Endodermal cell (in vitro differentiated cells): ENCODE data around the gene PTPRN2. TPM values are rescaled to one million over a fixed set of nuclear protein-coding genes. Genes with fewer than 3 reads are reported as not detected.

Experiments used
- DNase-seq: peaks from one replicate; pipeline ENCODE4 v3.0.0-alpha.2; 2017
- H3K27ac ChIP-seq: 2 replicates; pipeline ENCODE4 v1.5.1; 2013; ENCODE audit warnings: mild to moderate bottlenecking, low read depth, low read length, moderate library complexity
- H3K27me3 ChIP-seq: 2 replicates; pipeline ENCODE4 v1.6.1; 2013; ENCODE audit warnings: mild to moderate bottlenecking, low read length, moderate library complexity; ENCODE audit not compliant: insufficient read depth, control insufficient read depth, poor library complexity, severe bottlenecking
- H3K36me3 ChIP-seq: 2 replicates; pipeline ENCODE4 v1.7.0; 2013; ENCODE audit warnings: mild to moderate bottlenecking, low read length, moderate library complexity; ENCODE audit not compliant: control insufficient read depth, insufficient read depth
- H3K4me1 ChIP-seq: one replicate; pipeline ENCODE4 v1.7.0; 2013; ENCODE audit warnings: low read length; ENCODE audit not compliant: control insufficient read depth, insufficient read depth
- H3K4me3 ChIP-seq: 2 replicates; pipeline ENCODE4 v1.5.1; 2013; ENCODE audit warnings: mild to moderate bottlenecking, low read length, moderate library complexity
- H3K9ac ChIP-seq: 2 replicates; pipeline ENCODE4 v1.6.1; 2013; ENCODE audit warnings: mild to moderate bottlenecking, low read length, moderate library complexity; ENCODE audit not compliant: poor library complexity, severe bottlenecking; ENCODE audit errors: extremely low read depth
- H3K9me3 ChIP-seq: 2 replicates; pipeline ENCODE4 v1.6.1; 2013; ENCODE audit warnings: mild to moderate bottlenecking, low read length, moderate library complexity; ENCODE audit not compliant: control insufficient read depth
- H3K27ac Mint-ChIP-seq: 2 replicates; pipeline ENCODE4 v1.8.0; 2020; ENCODE audit warnings: mixed read lengths
- H3K27me3 Mint-ChIP-seq: 2 replicates; pipeline ENCODE4 v1.8.0; 2021; ENCODE audit warnings: mild to moderate bottlenecking, mixed read lengths; ENCODE audit not compliant: insufficient read depth
- H3K36me3 Mint-ChIP-seq: 2 replicates; pipeline ENCODE4 v1.8.0; 2020; ENCODE audit warnings: low read depth, mixed read lengths
- H3K4me1 Mint-ChIP-seq: 2 replicates; pipeline ENCODE4 v1.8.0; 2020; ENCODE audit warnings: mixed read lengths
- H3K4me3 Mint-ChIP-seq: 2 replicates; pipeline ENCODE4 v1.8.0; 2020; ENCODE audit warnings: mild to moderate bottlenecking, moderate library complexity, mixed read lengths
- H3K9me3 Mint-ChIP-seq: 2 replicates; pipeline ENCODE4 v1.8.0; 2020; ENCODE audit warnings: mild to moderate bottlenecking, mixed read lengths
- WGBS, 2 experiments: methylation state at CpG; one replicate each; pipeline versions ENCODE4 v1.1.5 to v1.1.7; 2013; ENCODE audit warnings: missing lambda C conversion rate in 2 of 2, mixed read lengths in 1 of 2; ENCODE audit not compliant: insufficient coverage in 1 of 2, insufficient read length in 1 of 2; 5-methylcytosine and 5-hydroxymethylcytosine counted together
- total RNA-seq, 2 donors: library from RNA; stranded (reverse); fragmentation: NEBNext Ultra II Directional in 1 of 2; extraction: Animal tissue kit (Norgen Biotek cat#: 25700) in 1 of 2; gene quantifications; 2 replicates in 1 of 2; 3 replicates in 1 of 2; pipeline ENCODE4 v1.2.1, GENCODE V29; 2021
- TF ChIP-seq, protein P1 (sequence below): fragments of 200-600 bp; sonication (generic); conservative IDR thresholded peaks from 2 replicates; pipeline ENCODE4 v1.5.0; 2021; ENCODE audit warnings: antibody characterized with exemption, mild to moderate bottlenecking

The PTPRN2 gene
- total RNA-seq, 2 donors from 2014 or later: 0.69 to 1.2 TPM

DNA sequence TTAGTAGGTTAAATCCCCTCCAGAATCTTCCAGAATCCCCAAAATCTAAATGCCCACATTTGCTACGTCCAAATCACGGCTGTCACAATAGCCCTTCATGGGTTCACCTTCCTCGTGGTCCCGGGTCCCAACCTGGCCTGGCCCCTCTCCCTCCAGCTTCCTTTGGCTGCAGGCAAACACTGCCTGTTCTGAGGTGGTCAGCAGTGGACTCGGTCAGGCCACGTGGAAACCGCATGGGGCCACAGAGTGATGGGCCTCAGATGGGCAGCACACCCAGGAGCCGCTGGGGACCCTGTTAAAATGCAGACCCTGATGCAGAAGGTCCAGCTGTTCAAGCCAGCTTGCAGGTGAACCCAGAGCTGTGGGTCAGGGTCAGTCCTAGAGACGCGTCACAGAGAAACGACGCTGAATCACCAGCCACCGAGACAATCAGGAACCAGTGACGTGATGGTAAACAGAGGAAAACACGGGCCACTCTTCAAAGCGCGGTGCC lies 662.2 kb downstream of the PTPRN2 start:
- H3K4me1 ChIP-seq: no peaks in the 10 kb centered on the region
- no peak overlapping the region for H3K4me3 ChIP-seq
- no peaks in the 10 kb centered on the region for H3K27me3 ChIP-seq
- Mint-ChIP-seq H3K27ac (no peak overlapping the region), H3K4me1 (no peaks in the 10 kb centered on the region), H3K9me3 (no peaks in the 10 kb centered on the region), H3K27me3 (no peaks in the 10 kb centered on the region), H3K36me3 (no peaks in the 10 kb centered on the region), H3K4me3 (no peak overlapping the region)
- no peak overlapping the region for H3K9ac ChIP-seq
- 82 to 91% methylated on average over 11 to 17 of the region's 17 CpGs for WGBS, 2 experiments
- no peak overlapping the region for H3K27ac ChIP-seq
- peaks cover 66% of the 10 kb centered on the region for H3K9me3 ChIP-seq
- TF ChIP-seq, protein P1, sequence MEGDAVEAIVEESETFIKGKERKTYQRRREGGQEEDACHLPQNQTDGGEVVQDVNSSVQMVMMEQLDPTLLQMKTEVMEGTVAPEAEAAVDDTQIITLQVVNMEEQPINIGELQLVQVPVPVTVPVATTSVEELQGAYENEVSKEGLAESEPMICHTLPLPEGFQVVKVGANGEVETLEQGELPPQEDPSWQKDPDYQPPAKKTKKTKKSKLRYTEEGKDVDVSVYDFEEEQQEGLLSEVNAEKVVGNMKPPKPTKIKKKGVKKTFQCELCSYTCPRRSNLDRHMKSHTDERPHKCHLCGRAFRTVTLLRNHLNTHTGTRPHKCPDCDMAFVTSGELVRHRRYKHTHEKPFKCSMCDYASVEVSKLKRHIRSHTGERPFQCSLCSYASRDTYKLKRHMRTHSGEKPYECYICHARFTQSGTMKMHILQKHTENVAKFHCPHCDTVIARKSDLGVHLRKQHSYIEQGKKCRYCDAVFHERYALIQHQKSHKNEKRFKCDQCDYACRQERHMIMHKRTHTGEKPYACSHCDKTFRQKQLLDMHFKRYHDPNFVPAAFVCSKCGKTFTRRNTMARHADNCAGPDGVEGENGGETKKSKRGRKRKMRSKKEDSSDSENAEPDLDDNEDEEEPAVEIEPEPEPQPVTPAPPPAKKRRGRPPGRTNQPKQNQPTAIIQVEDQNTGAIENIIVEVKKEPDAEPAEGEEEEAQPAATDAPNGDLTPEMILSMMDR: no peak
- no peaks in the 10 kb centered on the region for H3K36me3 ChIP-seq
- DNase-seq: peak; percentile 17

DNA sequence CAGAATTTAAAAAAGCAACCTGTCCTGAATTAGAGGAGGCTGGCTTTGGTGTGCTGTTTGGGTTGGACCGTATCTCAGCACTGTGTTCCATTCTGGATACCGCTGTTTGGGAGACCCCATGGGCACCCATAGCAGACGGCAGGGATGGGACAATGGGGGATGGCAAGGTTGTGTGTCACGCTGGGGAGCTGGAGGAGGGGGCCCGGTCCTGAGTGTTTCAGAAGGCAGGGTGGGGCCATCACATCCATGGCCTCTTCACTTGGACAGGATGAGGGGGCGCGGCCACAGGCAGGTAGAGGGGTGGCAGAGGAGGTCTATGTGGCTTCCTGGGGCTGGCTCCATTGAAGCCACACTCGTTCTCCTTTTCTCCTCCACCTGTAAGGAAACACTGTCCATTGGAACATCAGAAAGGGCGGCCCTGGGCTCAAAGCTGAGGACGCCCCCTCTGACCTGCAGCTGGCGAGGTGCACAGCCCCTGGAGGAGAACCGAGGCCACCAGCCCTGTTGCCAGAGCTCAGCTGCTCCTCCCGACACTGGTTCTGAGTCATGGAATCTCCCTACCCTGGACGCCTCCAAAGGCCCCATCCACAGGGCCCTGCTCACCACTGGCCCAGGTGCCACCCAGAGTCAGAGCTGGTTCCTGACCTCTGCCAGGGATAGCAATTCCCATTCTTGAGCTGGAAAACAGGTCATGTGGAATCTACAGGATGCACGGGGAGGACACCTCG lies 663.6 kb downstream of the PTPRN2 start:
- H3K36me3 Mint-ChIP-seq: no peaks in the 10 kb centered on the region
- H3K4me1 ChIP-seq: no peaks in the 10 kb centered on the region
- no peak overlapping the region for H3K4me3 Mint-ChIP-seq
- H3K9me3 Mint-ChIP-seq: no peaks in the 10 kb centered on the region
- peaks cover 67% of the 10 kb centered on the region for H3K9me3 ChIP-seq
- TF ChIP-seq, protein P1: no peak
- H3K27ac Mint-ChIP-seq: no peak overlapping the region
- H3K27ac ChIP-seq: no peak overlapping the region
- no peak overlapping the region for H3K4me3 ChIP-seq
- H3K27me3 ChIP-seq: no peaks in the 10 kb centered on the region
- DNase-seq: peak; percentile 31
- H3K36me3 ChIP-seq: no peaks in the 10 kb centered on the region
- no peak overlapping the region for H3K9ac ChIP-seq
- H3K4me1 Mint-ChIP-seq: no peaks in the 10 kb centered on the region
- no peaks in the 10 kb centered on the region for H3K27me3 Mint-ChIP-seq
- whole genome bisulfite sequencing, 2 experiments: 79 to 80% methylated on average over 8 to 16 of the region's 16 CpGs

DNA sequence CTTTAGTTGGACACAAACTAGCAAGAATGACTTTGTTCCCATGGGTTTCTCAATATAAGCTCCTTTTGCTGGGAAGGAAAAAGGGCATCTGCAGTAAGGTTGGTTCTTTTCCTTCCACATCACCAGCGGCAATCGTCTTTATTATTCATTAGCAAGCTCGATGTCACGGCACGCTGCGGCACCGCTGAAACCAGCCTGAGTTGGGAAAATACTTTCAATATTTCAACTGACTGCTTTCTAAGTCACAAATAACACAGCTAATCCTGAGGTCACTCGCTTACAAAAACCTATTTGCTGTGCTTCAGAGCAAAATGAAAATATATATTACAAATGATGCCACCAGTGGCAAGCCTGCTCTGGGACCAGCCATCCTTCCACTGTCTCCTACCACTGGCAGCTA lies 665.0 kb downstream of the PTPRN2 start:
- H3K9me3 ChIP-seq: peaks cover 79% of the 10 kb centered on the region
- H3K27me3 Mint-ChIP-seq: no peaks in the 10 kb centered on the region
- no peak overlapping the region for H3K9ac ChIP-seq
- H3K27me3 ChIP-seq: no peaks in the 10 kb centered on the region
- no peak overlapping the region for H3K27ac ChIP-seq
- H3K27ac Mint-ChIP-seq: no peak overlapping the region
- WGBS, 2 experiments: 72 to 75% methylated on average over 8 of the region's 8 CpGs
- no peak for DNase-seq
- H3K4me3 ChIP-seq: no peak overlapping the region
- no peaks in the 10 kb centered on the region for H3K4me1 ChIP-seq
- no peaks in the 10 kb centered on the region for H3K36me3 ChIP-seq
- H3K4me3 Mint-ChIP-seq: no peak overlapping the region
- TF ChIP-seq, protein P1: no peak
- H3K36me3 Mint-ChIP-seq: no peaks in the 10 kb centered on the region
- H3K9me3 Mint-ChIP-seq: no peaks in the 10 kb centered on the region
- H3K4me1 Mint-ChIP-seq: no peaks in the 10 kb centered on the region
